Natural killer cell (primary cell): ENCODE measurements around the gene CERS6. TPM values are rescaled to one million over a fixed set of nuclear protein-coding genes. Genes with fewer than 3 reads are reported as not detected.

ENCODE experiments used
- ATAC-seq, 3 donors: fragments of 150-1000 bp in 2 of 3; fragments of 200-7000 bp in 1 of 3; cut with Tn5 transposase; 1 replicate in 1 of 3; 2 replicates in 2 of 3; pipeline ENCODE4 v1.10.0; 2021; ENCODE audit warnings: mild to moderate bottlenecking in 2 of 3, moderate library complexity in 2 of 3
- DNase-seq, 2 donors: peaks; one replicate each; pipeline versions ENCODE4 v3.0.0 to v3.0.0-alpha.2; 2013 to 2021; ENCODE audit warnings: mixed read lengths in 1 of 2
- H3K27ac ChIP-seq: one replicate; pipeline ENCODE4 v1.5.1; 2013; ENCODE audit warnings: mild to moderate bottlenecking, low read length
- H3K27me3 ChIP-seq: one replicate; pipeline ENCODE4 v1.6.1; 2013; ENCODE audit warnings: low read length; ENCODE audit not compliant: control insufficient read depth, insufficient read depth
- H3K36me3 ChIP-seq: one replicate; pipeline ENCODE4 v1.6.1; 2013; ENCODE audit warnings: low read length; ENCODE audit not compliant: control insufficient read depth, insufficient read depth
- H3K4me1 ChIP-seq: one replicate; pipeline ENCODE4 v1.6.1; 2013; ENCODE audit warnings: low read length; ENCODE audit not compliant: control insufficient read depth, insufficient read depth
- H3K4me3 ChIP-seq: one replicate; pipeline ENCODE4 v1.5.1; 2013; ENCODE audit warnings: low read length
- H3K9me3 ChIP-seq: one replicate; pipeline ENCODE4 v1.6.1; 2013; ENCODE audit warnings: low read length; ENCODE audit not compliant: control insufficient read depth, insufficient read depth
- H3K27ac Mint-ChIP-seq, 2 donors: one replicate each; pipeline ENCODE4 v1.8.0; 2022; ENCODE audit warnings: mild to moderate bottlenecking in 2 of 2, mixed read lengths in 2 of 2, moderate library complexity in 1 of 2
- H3K27me3 Mint-ChIP-seq, 2 donors: one replicate each; pipeline ENCODE4 v1.8.0; 2022; ENCODE audit warnings: low read depth in 2 of 2, mixed read lengths in 2 of 2
- H3K36me3 Mint-ChIP-seq: one replicate; pipeline ENCODE4 v1.8.0; 2022; ENCODE audit warnings: mixed read lengths
- H3K4me1 Mint-ChIP-seq, 2 donors: one replicate each; pipeline ENCODE4 v1.8.0; 2022; ENCODE audit warnings: mixed read lengths in 2 of 2
- H3K4me3 Mint-ChIP-seq: one replicate; pipeline ENCODE4 v1.8.0; 2022; ENCODE audit warnings: mild to moderate bottlenecking, moderate library complexity, mixed read lengths
- H3K9me3 Mint-ChIP-seq, 2 donors: one replicate each; pipeline ENCODE4 v1.8.0; 2022; ENCODE audit warnings: mixed read lengths in 2 of 2
- WGBS: methylation state at CpG from one replicate; pipeline ENCODE4 v1.1.7; 2013; ENCODE audit warnings: missing lambda C conversion rate; ENCODE audit not compliant: insufficient coverage; 5-methylcytosine and 5-hydroxymethylcytosine counted together
- intact Hi-C: fragments of 100-400 bp; cut with micrococcal nuclease; formaldehyde crosslinking; loops from one replicate; pipeline ENCODE4 v1.14.2; 2022
- total RNA-seq, 4 donors: library from RNA; stranded (reverse); fragments of 120-200 nt in 1 of 4; gene quantifications; one replicate each; pipeline versions ENCODE4 v1.2.3 to v1.2.4, GENCODE V29; 2013 to 2022
- TF ChIP-seq, protein P1 (sequence below): fragments of 200-600 bp; IDR thresholded peaks from one replicate; pipeline ENCODE4 v1.8.0; 2022; ENCODE audit warnings: antibody characterized with exemption

The CERS6 gene
- total RNA-seq, 3 donors from 2014 or later (not counting 1 experiment from before 2014, with no cell fraction given), result 9.1 to 13.5 (median 11.8) TPM

DNA sequence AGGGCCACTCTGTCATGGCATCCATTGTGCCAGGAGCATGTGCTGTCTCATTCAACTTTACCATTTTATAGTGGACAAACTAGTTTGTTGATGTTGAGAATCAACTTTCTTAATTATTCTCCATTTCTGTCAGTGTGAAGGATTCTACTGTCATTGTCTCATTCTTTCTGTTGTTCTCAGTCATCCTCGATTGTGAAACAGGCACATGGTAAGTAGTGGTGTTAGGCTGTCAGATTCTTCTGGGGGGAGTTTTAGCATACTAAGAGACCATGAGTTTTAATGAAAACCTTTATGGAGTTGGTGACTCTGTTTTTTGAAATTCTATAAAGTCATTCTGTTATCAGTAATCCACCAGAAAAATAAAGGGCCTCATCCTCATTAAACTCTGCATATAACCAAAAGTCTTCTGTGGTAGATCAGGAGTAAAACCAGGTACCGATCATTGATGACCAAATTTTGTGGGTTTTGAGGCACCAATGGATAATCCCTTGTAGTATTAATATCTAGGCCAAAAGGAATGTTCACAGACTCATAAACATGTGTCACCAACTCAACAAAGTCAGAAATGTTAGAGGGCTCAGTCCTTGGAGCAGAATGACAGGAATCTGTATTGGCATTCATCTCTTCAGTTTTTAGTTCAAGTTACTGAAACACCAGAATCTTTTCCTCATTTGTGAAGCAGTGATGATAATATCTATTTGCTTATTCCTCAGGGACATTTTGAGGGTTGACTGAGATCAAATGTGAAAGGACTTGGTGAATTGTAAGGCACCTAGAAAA is 73.2 kb downstream of the CERS6 start:
- Histone ChIP-seq H3K9me3 (no peaks in the 10 kb centered on the region), H3K27ac (no peak overlapping the region), H3K27me3 (no peaks in the 10 kb centered on the region), H3K36me3 (no peaks in the 10 kb centered on the region), H3K4me1 (peaks cover 5% of the 10 kb centered on the region), H3K4me3 (no peak overlapping the region)
- H3K27ac Mint-ChIP-seq, result peak overlapping the region in 1 of 2 donors; percentile 15
- intact Hi-C loops, result no loop called here
- no peaks in the 10 kb centered on the region for H3K27me3 Mint-ChIP-seq
- no peaks in the 10 kb centered on the region for H3K9me3 Mint-ChIP-seq
- TF ChIP-seq, protein P1, sequence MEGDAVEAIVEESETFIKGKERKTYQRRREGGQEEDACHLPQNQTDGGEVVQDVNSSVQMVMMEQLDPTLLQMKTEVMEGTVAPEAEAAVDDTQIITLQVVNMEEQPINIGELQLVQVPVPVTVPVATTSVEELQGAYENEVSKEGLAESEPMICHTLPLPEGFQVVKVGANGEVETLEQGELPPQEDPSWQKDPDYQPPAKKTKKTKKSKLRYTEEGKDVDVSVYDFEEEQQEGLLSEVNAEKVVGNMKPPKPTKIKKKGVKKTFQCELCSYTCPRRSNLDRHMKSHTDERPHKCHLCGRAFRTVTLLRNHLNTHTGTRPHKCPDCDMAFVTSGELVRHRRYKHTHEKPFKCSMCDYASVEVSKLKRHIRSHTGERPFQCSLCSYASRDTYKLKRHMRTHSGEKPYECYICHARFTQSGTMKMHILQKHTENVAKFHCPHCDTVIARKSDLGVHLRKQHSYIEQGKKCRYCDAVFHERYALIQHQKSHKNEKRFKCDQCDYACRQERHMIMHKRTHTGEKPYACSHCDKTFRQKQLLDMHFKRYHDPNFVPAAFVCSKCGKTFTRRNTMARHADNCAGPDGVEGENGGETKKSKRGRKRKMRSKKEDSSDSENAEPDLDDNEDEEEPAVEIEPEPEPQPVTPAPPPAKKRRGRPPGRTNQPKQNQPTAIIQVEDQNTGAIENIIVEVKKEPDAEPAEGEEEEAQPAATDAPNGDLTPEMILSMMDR, result no peak
- DNase-seq, result no peak
- ATAC-seq, result no peak
- H3K4me1 Mint-ChIP-seq, result peaks cover 46 to 58% of the 10 kb centered on the region in 2 donors
- H3K4me3 Mint-ChIP-seq, result no peak overlapping the region
- WGBS, result 88% methylated on average over 2 of the region's 2 CpGs
- H3K36me3 Mint-ChIP-seq, result no peaks in the 10 kb centered on the region

DNA sequence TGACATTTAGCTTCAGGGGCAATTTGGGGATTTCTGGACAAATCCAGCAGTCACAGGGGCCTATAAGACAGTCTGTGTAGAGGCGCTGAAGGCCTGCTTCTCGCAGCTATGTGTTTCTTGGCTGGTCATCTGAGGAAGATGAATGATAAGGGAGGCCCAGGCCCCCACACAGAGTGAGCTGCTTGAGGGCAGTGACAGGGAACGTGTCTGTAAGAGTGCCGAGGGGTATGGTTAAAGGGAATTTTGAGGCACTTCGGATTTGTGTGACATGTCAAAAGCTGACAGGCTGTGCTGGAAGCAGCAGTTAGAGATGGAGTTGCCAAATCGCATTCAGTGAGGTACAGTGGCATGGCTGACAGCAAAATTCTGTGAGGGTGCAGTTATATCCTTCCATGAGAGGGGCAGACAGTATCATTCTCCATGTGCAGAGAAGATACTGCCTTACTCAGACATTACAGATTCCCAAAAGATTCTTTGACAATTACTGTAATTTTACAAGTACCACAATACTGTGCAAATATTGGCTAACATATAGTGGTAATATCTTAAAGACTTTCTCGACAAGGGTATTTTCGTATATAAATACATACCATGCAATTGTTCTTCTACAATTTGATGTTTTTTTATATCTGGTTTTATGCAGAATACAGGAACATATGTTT is 74.0 kb downstream of the CERS6 start:
- H3K27me3 Mint-ChIP-seq, result no peaks in the 10 kb centered on the region
- no peak overlapping the region for H3K4me3 Mint-ChIP-seq
- 88% methylated on average over 6 of the region's 8 CpGs for WGBS
- peaks cover 48 to 59% of the 10 kb centered on the region in 2 donors for H3K4me1 Mint-ChIP-seq
- H3K36me3 ChIP-seq, result no peaks in the 10 kb centered on the region
- TF ChIP-seq, protein P1, result no peak
- H3K27ac Mint-ChIP-seq, result no peak overlapping the region
- H3K27me3 ChIP-seq, result no peaks in the 10 kb centered on the region
- no peak overlapping the region for H3K27ac ChIP-seq
- H3K9me3 Mint-ChIP-seq, result no peaks in the 10 kb centered on the region
- DNase-seq (no peak), ATAC-seq (no peak)
- intact Hi-C loops, result no loop called here
- no peaks in the 10 kb centered on the region for H3K9me3 ChIP-seq
- no peaks in the 10 kb centered on the region for H3K36me3 Mint-ChIP-seq
- H3K4me1 ChIP-seq, result peaks cover 5% of the 10 kb centered on the region
- H3K4me3 ChIP-seq, result no peak overlapping the region

DNA sequence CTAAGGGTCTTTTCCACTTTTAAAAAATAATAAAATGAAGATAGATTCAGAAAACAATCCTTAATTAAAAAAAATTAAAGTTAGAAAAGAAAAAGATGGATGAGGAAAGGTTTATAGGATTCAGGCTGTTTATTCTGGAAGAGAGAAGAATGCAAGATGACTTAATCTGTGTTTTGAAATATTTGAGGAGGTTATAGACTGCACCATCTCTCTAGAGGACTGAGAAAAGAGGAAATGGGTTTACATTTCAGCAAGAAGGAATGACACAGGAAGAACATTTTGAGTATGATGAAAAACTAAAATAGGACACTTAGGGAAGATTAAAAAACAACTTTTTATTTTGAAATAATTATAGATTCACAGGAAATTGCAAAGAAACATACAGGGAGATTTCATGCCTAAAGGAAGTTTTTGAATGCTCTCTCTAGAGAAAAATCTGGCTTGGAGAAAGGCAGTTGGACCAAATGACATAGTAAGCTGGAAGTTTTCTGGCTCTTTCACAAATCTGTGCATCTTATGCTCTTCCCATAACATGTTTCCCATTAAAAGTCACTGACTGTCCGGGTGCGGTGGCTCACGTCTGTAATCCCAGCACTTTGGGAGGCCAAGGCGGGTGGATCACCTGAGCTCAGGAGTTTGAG is 75.0 kb downstream of the CERS6 start:
- Histone ChIP-seq H3K36me3 (no peaks in the 10 kb centered on the region), H3K27me3 (no peaks in the 10 kb centered on the region), H3K4me3 (no peak overlapping the region), H3K9me3 (peaks cover 3% of the 10 kb centered on the region), H3K4me1 (peaks cover 5% of the 10 kb centered on the region), H3K27ac (no peak overlapping the region)
- peak overlapping the region; percentile 5 to 10 for H3K27ac Mint-ChIP-seq
- no peaks in the 10 kb centered on the region for H3K9me3 Mint-ChIP-seq
- H3K4me3 Mint-ChIP-seq, result no peak overlapping the region
- no peaks in the 10 kb centered on the region for H3K36me3 Mint-ChIP-seq
- peaks cover 48 to 59% of the 10 kb centered on the region in 2 donors for H3K4me1 Mint-ChIP-seq
- TF ChIP-seq, protein P1, result no peak
- intact Hi-C loops, result no loop called here
- DNase-seq (no peak), ATAC-seq (no peak)
- H3K27me3 Mint-ChIP-seq, result no peaks in the 10 kb centered on the region
- 91% methylated on average over 4 of the region's 4 CpGs for WGBS
